HUES6 (cell line): ENCODE results near the gene STK32C.

Experiments
- H3K27ac ChIP-seq: 2 replicates; pipeline ENCODE4 v1.7.0; 2013; ENCODE audit warnings: low read depth, mild to moderate bottlenecking, low read length, inconsistent platforms
- H3K27me3 ChIP-seq: 2 replicates; pipeline ENCODE4 v1.6.1; 2013; ENCODE audit warnings: low read length; ENCODE audit not compliant: control insufficient read depth, insufficient read depth
- H3K36me3 ChIP-seq: 2 replicates; pipeline ENCODE4 v1.6.1; 2013; ENCODE audit warnings: low read length; ENCODE audit not compliant: control insufficient read depth, insufficient read depth
- H3K4me1 ChIP-seq: 2 replicates; pipeline ENCODE4 v1.6.1; 2013; ENCODE audit warnings: low read length; ENCODE audit not compliant: control insufficient read depth, insufficient read depth
- H3K4me3 ChIP-seq: 2 replicates; pipeline ENCODE4 v1.5.1; 2013; ENCODE audit warnings: low read depth, low read length
- H3K9ac ChIP-seq: one replicate; pipeline ENCODE4 v1.6.1; 2013; ENCODE audit warnings: mild to moderate bottlenecking, low read length
- H3K9me3 ChIP-seq: 2 replicates; pipeline ENCODE4 v1.6.1; 2013; ENCODE audit warnings: low read depth, low read length; ENCODE audit not compliant: control insufficient read depth, insufficient read depth

STK32C gene

GRCh38 chr10:132306343-132306685 lies 1.4 kb downstream of the STK32C start:
- H3K27me3 ChIP-seq, result peaks cover 67% of the 10 kb centered on the region
- peaks cover 9% of the 10 kb centered on the region for H3K4me1 ChIP-seq
- H3K36me3 ChIP-seq, result no peaks in the 10 kb centered on the region
- no peak overlapping the region for H3K27ac ChIP-seq
- H3K4me3 ChIP-seq, result no peak overlapping the region
- H3K9me3 ChIP-seq, result peaks cover 17% of the 10 kb centered on the region
- H3K9ac ChIP-seq, result no peak overlapping the region

GRCh38 chr10:132305654-132306342 lies 2.0 kb downstream of the STK32C start:
- H3K9ac ChIP-seq, result no peak overlapping the region
- peaks cover 17% of the 10 kb centered on the region for H3K9me3 ChIP-seq
- no peaks in the 10 kb centered on the region for H3K36me3 ChIP-seq
- H3K27me3 ChIP-seq, result peaks cover 62% of the 10 kb centered on the region
- H3K4me1 ChIP-seq, result peaks cover 9% of the 10 kb centered on the region
- no peak overlapping the region for H3K4me3 ChIP-seq
- no peak overlapping the region for H3K27ac ChIP-seq

DNA sequence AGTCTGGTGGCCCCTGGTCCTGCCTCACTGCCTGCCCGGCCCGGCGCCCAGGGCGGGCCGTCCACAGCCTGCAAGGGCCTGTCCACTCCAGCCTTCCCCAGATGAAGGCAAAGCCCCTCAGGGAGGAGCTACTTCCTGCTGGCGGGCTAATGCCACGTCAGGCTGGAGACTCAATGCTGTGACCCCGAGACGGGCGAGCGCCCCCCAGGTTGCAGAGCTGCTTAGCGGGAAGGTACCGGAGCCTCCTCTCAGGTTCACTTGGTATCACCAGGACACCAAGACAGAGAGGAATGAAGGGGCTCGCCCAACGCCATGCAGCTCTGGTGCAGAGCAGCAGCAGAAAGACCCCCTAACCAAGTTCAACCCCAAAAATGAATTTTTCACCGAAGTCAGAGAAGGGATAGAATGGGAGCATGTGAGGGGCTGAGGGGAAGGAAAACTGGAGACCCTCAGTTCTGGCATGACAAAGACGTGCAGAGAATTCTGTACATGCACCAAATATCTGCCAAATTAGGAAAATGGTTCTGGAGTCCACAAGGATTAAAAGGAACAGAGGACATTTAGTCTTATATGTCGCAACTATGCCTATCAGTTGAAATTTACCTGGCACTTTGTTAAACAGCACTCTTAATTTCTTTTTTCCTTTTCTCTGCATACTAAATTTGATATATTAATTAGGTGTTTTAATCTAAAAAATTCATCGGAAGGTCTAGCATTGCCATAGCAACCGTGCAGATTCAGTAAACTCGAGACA lies 2.8 kb downstream of the STK32C start:
- Histone ChIP-seq H3K27me3 (peaks cover 53% of the 10 kb centered on the region), H3K4me1 (peaks cover 9% of the 10 kb centered on the region), H3K4me3 (no peak overlapping the region), H3K9me3 (peaks cover 17% of the 10 kb centered on the region), H3K9ac (no peak overlapping the region), H3K27ac (no peak overlapping the region), H3K36me3 (no peaks in the 10 kb centered on the region)

- Histone ChIP-seq H3K9ac (no peak overlapping the region), H3K4me3 (no peak overlapping the region), H3K27me3 (peaks cover 40% of the 10 kb centered on the region)
Observed at GRCh38 chr10:132303361-132304115, 4.2 kb downstream of the STK32C start.

DNA sequence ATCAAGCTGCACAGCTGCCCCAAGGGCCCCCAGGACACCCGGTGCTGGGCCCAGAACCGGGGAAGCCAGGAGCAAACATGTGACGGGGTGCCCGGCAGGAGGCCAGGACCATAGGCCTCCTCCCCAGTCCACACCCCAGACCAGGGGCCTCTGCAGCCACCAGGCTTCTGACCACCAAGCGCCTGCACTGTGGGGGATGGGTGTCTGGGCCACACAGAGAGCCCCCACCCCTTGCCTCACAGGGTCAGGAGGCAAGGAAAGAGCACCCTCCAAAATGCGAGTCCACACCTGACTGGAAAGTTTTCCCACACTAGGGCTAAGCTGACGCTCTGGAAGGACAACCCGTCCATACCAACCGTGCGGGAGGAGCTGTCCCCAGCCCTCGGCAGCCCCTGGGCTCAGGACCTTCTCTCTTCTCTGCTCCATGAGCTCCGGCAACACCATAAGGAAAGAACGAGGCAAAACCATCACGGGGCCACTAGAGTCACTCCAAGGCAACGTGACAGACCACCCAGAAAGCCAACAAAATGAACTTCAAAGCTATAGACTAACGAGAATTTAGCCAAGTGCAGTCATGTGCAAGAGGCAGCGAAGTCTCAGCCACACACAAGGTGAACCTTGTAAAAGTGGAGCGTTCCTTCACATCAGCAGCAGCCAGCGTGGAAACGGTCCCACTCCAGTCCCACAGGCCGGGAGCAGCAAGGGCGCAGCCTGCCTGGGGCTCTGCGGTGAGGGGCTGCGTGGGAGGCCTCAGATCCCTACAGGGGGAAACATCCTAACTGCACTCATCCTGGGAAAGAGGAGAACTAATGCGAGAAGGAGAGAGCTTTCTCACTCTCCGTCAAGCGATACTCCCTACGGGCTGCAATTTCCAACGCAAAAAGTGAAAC lies 5.1 kb downstream of the STK32C start:
- Histone ChIP-seq H3K9ac (no peak overlapping the region), H3K27ac (no peak overlapping the region), H3K36me3 (no peaks in the 10 kb centered on the region), H3K4me1 (no peaks in the 10 kb centered on the region), H3K4me3 (no peak overlapping the region), H3K9me3 (peaks cover 17% of the 10 kb centered on the region), H3K27me3 (peaks cover 38% of the 10 kb centered on the region)

More at GRCh38 chr10:132303361-132304115, 4.2 kb downstream of the STK32C start:
- no peak overlapping the region for H3K27ac ChIP-seq
- H3K36me3 ChIP-seq, result no peaks in the 10 kb centered on the region
- peaks cover under 1% of the 10 kb centered on the region; the same call in 1 of the 2 replicates for H3K4me1 ChIP-seq
- H3K9me3 ChIP-seq, result peaks cover 17% of the 10 kb centered on the region

- Histone ChIP-seq H3K9me3 (peaks cover 15% of the 10 kb centered on the region), H3K36me3 (no peaks in the 10 kb centered on the region), H3K4me3 (no peak overlapping the region), H3K27ac (no peak overlapping the region), H3K4me1 (no peaks in the 10 kb centered on the region), H3K27me3 (peaks cover 29% of the 10 kb centered on the region), H3K9ac (no peak overlapping the region)
Observed at GRCh38 chr10:132301371-132302330, 6.1 kb downstream of the STK32C start.

DNA sequence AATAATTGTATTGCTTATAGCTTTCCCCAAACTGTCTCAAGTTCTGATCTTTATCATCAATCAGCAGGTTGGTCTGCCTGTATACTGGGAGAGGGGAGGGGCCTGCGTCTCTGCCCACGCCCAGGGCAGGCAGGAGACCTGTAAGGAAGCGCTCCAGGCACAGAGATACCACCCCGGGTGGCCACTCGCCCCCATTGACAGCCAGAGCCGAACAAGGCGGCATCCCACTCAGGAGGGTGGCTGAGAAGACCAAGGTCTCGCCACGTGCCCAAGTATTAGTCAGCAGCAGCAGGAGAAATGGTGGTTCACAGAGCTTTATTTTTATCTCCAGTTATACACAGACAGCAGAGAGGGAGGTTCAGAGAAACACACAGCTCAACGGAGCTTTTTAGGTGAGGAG lies 7.2 kb downstream of the STK32C start:
- Histone ChIP-seq H3K9ac (no peak overlapping the region), H3K27me3 (peaks cover 19% of the 10 kb centered on the region; the same call in 1 of the 2 replicates), H3K4me1 (no peaks in the 10 kb centered on the region), H3K27ac (no peak overlapping the region), H3K4me3 (no peak overlapping the region), H3K9me3 (peaks cover 4% of the 10 kb centered on the region), H3K36me3 (no peaks in the 10 kb centered on the region)

- Histone ChIP-seq H3K27me3 (peaks cover 15% of the 10 kb centered on the region; the same call in 1 of the 2 replicates), H3K9ac (no peak overlapping the region), H3K4me3 (no peak overlapping the region), H3K4me1 (no peaks in the 10 kb centered on the region), H3K9me3 (no peaks in the 10 kb centered on the region), H3K36me3 (no peaks in the 10 kb centered on the region), H3K27ac (no peak overlapping the region)
Observed at GRCh38 chr10:132299371-132300336, 8.1 kb downstream of the STK32C start.
